Germinal center (tissue), 1 donor: ENCODE data around the gene NUDT2.
"Not testable (repeated sequence)": the region's sequence is repeated elsewhere in the genome, so short reads cannot be mapped to it uniquely, and the experiment has no call there.

Experiments used
- DNase-seq: peaks from one replicate; pipeline ENCODE4 v3.0.0; 2012; ENCODE audit warnings: mixed read lengths, low spot score

The NUDT2 gene

GRCh38 chr9:34335376-34335775 lies 6.0 kb downstream of the NUDT2 start:
- no peak for DNase-seq

DNA sequence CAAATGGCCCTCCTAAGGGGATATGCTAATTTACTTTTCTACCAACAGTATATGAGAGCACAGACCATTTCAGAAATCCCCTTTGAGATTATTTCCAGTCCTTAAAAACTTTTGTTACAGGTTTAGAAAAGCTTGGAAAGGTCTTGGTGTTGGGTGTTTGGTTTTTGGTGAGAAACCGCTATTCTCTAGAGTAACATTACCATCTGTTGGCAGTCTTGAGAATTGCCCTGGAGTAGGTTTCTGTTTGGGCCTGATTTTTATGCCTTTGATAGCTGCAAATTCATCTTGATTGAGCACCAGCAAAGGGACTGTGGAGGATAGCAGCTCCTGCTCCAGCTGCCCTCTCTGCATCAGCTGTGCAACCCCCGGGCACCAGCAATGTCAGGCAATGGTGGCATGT lies 8.0 kb downstream of the NUDT2 start:
- DNase-seq: no peak

DNA sequence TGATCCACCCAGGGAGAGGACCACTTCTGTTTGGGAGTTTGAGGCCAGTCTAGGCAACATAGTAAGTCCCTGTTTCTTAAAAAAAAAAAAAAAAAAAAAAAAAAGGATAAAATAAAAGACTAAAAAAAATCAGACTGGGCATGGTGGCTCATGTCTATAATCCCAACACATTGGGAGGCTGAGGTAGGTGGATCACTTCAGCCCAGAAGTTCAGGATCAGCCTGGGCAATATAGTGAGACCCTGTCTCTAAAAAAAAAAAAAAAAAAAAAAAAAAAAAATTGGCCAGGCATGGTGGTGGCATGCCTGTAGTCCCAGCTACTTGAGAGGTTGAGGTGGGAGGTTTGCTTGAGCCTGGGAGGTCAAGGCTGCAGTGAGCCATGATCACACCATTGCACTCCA lies 8.7 kb downstream of the NUDT2 start:
- DNase-seq: not testable (repeated sequence)

DNA sequence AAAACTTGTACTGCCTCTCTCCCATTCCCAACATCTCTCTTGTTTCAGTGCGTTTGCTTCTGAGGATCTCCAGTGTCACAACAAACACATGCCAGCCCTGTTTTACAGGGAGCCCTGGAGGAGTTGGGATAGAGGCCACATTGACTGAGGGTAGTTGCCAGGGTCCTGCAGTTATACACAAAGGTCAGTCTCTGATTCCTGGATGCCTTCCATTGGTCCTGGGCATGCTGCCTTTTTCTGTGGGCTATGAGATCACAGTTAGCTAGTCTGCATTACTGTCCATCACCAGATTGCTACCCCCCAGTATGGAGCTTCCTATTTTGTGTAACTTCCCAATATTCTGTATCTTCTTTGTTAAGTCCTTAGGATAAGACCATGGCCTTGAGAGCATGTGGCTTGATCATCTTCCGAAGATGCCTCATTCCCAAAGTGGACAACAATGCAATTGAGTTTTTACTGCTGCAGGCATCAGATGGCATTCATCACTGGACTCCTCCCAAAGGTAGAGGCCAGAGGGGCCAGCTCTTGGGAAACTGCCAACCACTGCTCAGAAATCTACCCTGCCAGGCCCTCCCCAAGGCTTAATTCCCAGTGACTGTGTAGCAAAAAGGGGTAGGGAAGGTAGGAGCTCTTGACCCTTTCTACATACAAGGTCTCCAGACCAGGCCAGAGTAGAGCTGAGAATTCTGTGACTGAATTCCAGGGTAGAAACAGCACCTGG lies 9.5 kb downstream of the NUDT2 start:
- DNase-seq: no peak

DNA sequence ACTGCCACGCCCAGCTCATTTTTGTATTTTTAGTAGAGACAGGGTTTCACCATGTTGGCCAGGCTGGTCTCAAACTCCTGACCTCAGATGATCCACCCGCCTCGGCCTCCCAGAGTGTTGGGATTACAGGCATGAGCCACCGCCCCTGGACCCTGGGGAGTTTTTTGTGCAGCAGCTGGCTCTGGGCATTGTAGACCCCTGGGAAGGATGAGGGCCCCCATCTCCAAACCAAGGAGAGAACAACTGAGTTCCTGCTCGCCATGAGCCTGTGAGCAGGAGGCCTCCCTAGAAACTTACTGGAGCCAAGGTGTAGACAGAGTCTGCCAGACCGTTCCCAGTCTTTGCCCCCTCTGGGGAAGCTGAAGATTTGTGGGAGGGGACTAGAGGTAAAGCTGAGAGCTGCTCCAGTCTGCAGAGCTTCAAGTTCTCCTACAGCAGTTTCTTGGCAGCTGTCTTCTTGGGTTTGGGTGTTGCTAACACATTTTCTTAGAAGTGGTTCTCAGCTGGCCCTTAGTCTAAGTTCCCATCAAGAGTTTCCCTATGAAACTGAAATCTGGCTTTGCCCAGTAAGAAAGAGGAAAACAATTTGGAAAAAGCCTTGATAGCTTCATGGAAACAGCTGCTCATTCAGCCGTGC lies 12.4 kb downstream of the NUDT2 start:
- DNase-seq: no peak

DNA sequence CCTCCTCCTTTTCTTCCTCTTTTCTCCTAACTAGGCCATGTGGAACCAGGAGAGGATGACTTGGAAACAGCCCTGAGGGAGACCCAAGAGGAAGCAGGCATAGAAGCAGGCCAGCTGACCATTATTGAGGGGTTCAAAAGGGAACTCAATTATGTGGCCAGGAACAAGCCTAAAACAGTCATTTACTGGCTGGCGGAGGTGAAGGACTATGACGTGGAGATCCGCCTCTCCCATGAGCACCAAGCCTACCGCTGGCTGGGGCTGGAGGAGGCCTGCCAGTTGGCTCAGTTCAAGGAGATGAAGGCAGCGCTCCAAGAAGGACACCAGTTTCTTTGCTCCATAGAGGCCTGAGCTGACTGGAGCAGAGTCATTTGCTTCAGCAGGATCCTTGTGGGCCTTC lies 13.7 kb downstream of the NUDT2 start:
- no peak for DNase-seq

DNA sequence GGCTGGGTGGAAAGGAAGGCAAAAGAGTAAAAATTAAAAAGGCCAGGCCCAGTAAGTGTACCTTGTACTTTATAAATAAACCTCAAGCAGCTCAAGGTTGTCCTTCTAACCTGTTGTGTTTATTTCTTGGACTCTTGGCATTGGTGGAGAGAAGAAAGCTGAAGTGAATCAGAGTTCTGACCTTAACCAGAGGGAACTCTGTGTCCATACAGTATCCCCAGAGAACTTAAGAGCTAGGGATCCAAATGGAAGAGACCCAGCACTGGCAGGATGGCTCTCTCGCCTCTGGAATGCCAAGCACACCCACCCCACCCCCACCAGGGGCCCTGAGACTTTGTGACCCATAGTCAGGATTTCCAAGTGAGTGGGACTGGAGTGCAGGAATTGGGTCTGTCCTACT lies 14.2 kb downstream of the NUDT2 start:
- DNase-seq: no peak

DNA sequence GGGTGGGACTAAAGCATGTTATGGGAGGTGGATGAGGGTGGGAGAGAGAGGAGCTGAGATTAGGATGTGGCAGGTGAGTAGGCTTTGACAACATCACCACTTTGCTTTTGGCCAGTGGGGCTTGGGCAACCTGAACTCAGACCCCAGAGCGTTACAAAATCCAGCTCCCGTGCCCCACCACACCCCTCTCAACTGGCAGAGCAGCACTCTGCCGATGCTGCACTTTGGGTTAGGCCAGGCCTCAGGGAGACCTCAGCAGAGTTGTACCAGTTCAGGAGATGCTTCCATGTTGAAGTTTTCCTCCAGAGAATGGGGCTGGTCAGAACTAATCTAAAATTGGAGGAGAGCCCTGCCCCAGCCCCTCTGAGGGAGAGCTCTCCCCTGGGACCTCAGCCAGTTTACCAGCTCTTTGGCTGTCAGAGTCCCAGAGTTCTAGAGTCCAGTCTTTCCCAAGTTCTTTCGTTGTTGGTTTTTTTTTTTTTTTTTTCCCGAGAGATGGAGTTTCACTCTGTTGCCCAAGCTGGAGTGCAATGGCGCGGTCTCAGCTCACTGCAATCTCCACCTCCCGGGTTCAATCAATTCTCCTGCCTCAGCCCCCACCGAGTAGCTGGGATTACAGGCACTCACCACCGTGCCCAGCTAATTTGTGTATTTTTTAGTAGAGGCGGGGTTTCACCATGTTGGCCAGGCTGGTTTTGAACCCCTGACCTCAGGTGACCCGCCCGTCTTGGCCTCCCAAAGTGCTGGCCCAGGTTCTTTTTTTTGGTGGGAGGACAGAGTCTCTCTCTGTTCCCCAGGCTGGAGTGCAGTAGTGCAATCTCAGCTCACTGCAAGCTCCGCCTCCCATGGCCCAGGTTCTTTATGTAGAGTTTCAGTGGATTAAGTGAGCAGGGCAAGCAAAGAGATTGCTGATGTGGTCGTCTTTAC lies 17.8 kb downstream of the NUDT2 start:
- DNase-seq: no peak

DNA sequence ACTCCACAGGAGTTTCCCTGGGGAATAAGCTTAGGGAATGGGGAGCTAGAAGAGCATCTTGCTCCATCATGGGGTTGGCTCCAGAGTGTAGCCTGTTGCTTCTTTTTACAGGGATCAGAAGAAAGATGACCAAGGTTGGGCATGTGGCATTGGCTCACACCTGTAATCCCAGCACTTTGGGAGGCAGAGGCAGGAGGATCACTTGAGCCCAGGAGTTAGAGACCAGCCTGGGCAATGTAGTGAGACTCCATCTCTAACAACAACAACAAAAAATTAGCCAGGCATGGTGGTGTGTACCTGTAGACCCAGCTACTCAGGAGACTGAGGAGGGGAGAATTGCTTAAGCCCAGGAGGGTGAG lies 18.4 kb downstream of the NUDT2 start:
- DNase-seq: no peak

- no peak for DNase-seq
Measured at GRCh38 chr9:34349324-34349723, 20.0 kb downstream of the NUDT2 start.

DNA sequence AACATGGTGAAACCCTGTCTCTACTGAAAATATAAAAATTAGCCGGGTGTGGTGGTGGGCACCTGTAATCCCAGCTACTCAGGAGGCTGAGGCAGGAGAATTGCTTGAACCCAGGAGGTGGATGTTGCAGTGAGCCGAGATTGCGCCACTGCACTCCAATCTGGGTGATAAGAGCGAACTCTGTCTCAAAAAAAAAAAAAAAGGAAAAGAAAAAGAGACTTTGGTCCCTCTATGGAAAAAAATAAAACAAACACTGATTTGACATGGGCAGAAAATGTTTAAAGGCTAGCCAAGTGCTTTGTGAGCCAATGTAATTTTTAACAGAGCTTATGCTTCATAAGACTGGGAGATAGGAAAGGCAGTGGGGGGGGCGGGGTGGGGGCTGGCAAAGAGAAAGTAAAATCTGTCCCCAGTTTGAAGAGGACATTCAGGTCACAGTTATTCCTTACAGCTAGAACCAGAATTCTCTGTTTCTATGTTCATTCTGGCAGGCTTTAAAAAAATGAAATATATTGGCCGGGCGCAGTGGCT lies 22.8 kb downstream of the NUDT2 start:
- DNase-seq: not testable (repeated sequence)

DNA sequence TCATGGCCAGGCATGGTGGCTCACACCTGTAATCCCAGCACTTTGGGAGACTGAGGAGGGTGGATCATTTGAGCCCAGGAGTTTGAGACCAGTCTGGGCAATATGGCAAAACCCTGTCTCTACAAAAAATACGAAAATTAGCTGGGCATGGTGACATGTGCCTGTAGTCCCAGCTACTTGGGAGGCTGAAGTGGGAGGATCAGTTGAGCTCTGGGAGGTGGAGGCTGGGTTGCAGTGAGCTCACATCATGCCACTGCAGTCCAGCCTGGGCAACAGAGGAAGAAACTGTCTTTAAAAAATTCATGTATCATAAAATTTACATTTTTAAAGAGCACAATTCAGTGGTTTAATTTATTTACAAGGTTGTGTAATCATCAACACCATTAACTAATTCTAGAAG lies 23.6 kb downstream of the NUDT2 start:
- DNase-seq: not testable (repeated sequence)

GRCh38 chr9:34362614-34363214 lies 33.3 kb downstream of the NUDT2 start:
- DNase-seq: no peak

GRCh38 chr9:34363619-34364351 lies 34.4 kb downstream of the NUDT2 start:
- DNase-seq: no peak

DNA sequence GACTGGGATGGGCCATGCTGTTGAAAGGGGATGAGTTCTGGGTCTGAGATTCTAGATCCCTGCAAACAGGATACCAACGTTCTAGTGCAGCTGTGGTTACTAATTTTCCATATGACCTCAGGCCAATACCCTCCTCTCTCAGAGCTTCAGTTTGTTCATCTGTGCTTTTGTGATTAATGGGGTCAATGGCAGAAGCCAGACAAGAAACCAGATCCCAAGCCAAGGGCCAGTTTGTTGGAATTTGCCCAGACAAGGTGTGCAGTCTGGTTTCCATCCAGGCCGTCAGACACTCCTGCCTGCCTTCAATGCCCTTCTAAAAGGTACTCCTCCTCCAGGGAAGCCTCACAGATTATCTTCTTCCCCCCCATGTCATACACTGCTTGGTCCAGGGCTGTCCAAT lies 35.9 kb downstream of the NUDT2 start:
- no peak for DNase-seq

DNA sequence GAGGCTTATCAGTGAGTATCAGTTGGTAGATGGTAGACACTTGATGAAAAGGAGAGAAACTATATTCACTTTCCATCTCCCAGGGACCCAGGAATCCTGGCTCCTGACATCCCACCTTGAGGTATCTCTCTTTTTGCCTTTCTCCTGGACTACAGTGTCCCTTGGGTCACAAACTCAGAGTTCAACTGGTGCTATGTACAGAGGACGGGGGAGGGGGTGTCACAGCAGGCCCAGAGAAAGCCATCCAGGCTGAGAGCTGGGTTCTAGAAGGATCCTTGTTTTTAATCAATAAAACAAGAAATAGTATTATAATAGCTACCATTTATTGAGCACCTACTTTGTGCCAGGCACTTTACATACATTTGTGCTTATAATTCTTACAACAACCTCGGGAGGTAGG lies 37.0 kb downstream of the NUDT2 start:
- DNase-seq: no peak

- not testable (repeated sequence) for DNase-seq
Measured at GRCh38 chr9:34367751-34368410, 38.5 kb downstream of the NUDT2 start.

DNA sequence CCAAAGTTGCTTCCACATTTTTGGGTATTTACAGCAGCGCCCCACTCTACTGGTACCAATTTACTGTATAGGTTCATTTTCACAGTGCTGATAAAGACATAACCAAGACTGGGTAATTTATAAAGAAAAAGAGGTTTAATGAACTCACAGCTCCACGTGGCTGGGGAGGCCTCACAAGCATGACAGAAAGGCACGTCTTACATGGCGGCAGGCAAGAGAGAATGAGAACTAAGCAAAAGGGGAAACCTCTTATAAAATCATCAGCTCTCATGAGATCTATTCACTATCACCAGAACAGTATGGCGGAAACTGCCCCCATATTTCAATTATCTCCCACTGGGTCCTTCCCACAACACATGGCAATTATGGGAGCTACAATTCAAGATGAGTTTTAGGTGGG lies 39.4 kb downstream of the NUDT2 start:
- DNase-seq: not testable (repeated sequence)

GRCh38 chr9:34369636-34370035 lies 40.3 kb downstream of the NUDT2 start:
- DNase-seq: no peak

DNA sequence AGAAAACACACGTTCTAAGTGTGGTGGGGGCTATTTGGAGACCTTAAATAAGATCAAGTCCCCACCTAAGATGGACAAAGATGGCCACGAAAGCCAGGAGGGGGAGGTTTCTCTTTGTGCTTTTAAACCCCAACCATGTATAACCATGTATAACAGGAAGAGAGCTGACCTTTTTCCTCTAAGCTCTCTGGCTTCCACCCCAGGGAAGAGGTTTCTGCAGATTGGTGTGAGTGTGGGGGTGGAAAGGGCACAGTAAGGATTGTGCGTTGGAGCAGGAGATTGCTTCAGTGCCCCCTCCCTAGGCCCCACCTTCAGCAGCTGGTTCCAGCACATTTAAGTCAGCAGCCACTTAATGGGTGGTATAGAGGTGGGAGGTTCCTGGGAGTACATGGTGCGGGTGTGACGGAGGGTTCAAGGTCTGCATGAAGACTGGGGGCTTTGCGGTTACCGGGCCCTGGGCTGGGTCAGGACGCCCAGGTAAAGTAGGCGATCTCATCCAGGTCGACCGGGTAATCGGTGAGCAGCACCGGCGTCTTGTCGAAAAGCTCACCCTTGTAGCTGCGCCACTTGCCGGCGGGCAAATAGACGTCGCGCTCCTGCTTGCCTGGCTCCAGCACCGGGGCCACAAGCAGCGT lies 41.1 kb downstream of the NUDT2 start:
- no peak for DNase-seq
